Esophagus squamous epithelium (tissue), 5 donors: Measurements from ENCODE around the gene ZNF532. TPM values are rescaled to one million over a fixed set of nuclear protein-coding genes. Genes with fewer than 3 reads are reported as not detected.
A peak's percentile ranks its signal among the peaks of the same experiment; 100 is the strongest.

Source experiments
- DNase-seq: peaks from one replicate; lab custom pipeline; 2025; lab: John Stamatoyannopoulos, UW
- H3K27ac ChIP-seq, 4 donors: fragments of 200-600 bp; sonication (generic); one replicate each; pipeline ENCODE4 v1.5.1; 2016 to 2019; ENCODE audit warnings: mild to moderate bottlenecking in 1 of 4
- H3K27me3 ChIP-seq, 4 donors: fragments of 200-600 bp; sonication (generic); 1 replicate in 3 of 4; 2 replicates in 1 of 4; pipeline versions ENCODE4 v1.5.1 to v1.6.0; 2017 to 2021; ENCODE audit warnings: antibody characterized with exemption in 1 of 4
- H3K36me3 ChIP-seq, 3 donors: fragments of 200-600 bp; sonication (generic); one replicate each; pipeline ENCODE4 v1.5.1; 2016 to 2019
- H3K4me1 ChIP-seq, 3 donors: fragments of 200-600 bp; sonication (generic); one replicate each; pipeline ENCODE4 v1.5.1; 2017 to 2019
- H3K4me3 ChIP-seq, 4 donors: fragments of 200-600 bp; sonication (generic); 1 replicate in 3 of 4; 2 replicates in 1 of 4; pipeline ENCODE4 v1.5.1; 2016 to 2019; ENCODE audit warnings: mild to moderate bottlenecking in 2 of 4, moderate library complexity in 1 of 4
- H3K9me3 ChIP-seq, 3 donors: fragments of 200-600 bp; sonication (generic); one replicate each; pipeline ENCODE4 v1.5.1; 2016 to 2019
- POLR2A ChIP-seq, 4 donors: fragments of 450-650 bp; IDR thresholded peaks; one replicate each; pipeline ENCODE4 v1.6.1; 2017; ENCODE audit warnings: antibody characterized with exemption in 4 of 4, mild to moderate bottlenecking in 4 of 4, moderate library complexity in 3 of 4
- WGBS, 2 donors: methylation state at CpG; one replicate each; pipeline ENCODE4 v1.1.5; 2018; 5-methylcytosine and 5-hydroxymethylcytosine counted together
- intact Hi-C: fragments of 100-400 bp; cut with DNase I; formaldehyde crosslinking; loops from one replicate; pipeline ENCODE4 v1.15.0; 2022
- total RNA-seq, 4 donors: library from RNA; depleted of rRNA; stranded (reverse); fragments of >200 nt; gene quantifications; one replicate each; pipeline ENCODE4 v1.1.0, GENCODE V29; 2016
- TF ChIP-seq, protein P1 (sequence below), 6 experiments: fragments of 450-650 bp in 4 of 6; fragments of 200-600 bp in 2 of 6; sonication (generic) in 2 of 6; IDR thresholded peaks; one replicate each; pipeline ENCODE4 v1.5.1; 2016 to 2019; ENCODE audit warnings: antibody characterized with exemption in 6 of 6, mild to moderate bottlenecking in 4 of 6, moderate library complexity in 4 of 6
- donor health status: DM: yes; HTN: yes; CAD: no.

The ZNF532 gene
- total RNA-seq, 4 donors from 2014 or later, result 30.7 to 52.3 (median 32.6) TPM

DNA sequence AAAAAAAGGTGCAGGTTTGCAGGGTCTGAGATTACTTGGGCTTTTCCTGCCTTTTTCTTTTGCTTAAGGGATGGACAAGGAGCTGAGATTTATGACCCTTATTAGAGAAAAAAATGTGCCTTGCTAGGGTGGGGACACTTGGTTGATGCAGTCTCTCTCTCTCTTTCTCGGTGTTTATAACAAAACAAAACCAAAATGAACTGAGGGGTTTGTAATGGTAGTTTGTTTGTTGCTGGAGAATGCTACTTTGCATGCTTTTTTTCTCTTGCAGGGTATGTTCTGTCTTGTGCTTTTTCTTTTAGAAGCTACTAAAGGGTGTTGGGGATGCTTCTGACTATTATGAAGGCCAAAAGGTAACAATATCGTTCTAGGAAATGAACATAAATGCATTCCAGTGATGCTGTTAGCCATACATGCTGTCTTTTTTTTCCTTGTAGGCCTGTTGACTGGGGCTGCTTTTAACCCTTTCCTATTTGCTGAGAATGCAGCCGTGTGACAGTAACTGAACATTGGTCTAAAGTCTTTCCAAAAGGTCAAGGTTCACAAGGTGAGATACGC, 435 bp downstream of the ZNF532 start:
- Histone ChIP-seq H3K27me3 (no peaks in the 10 kb centered on the region), H3K36me3 (peaks cover 0 to 37% (median 0%) of the 10 kb centered on the region in 3 donors), H3K4me1 (peaks cover 21 to 75% (median 41%) of the 10 kb centered on the region in 3 donors), H3K9me3 (no peaks in the 10 kb centered on the region), H3K4me3 (peak overlapping the region in 3 of 4 donors; percentile 53 to 77 (median 67)), H3K27ac (peak overlapping the region; percentile 93 to 98 (median 95))
- intact Hi-C loops, result no loop called here
- no peak for DNase-seq
- 45 to 59% methylated on average over 4 of the region's 4 CpGs for WGBS, 2 donors
- TF ChIP-seq, protein P1, sequence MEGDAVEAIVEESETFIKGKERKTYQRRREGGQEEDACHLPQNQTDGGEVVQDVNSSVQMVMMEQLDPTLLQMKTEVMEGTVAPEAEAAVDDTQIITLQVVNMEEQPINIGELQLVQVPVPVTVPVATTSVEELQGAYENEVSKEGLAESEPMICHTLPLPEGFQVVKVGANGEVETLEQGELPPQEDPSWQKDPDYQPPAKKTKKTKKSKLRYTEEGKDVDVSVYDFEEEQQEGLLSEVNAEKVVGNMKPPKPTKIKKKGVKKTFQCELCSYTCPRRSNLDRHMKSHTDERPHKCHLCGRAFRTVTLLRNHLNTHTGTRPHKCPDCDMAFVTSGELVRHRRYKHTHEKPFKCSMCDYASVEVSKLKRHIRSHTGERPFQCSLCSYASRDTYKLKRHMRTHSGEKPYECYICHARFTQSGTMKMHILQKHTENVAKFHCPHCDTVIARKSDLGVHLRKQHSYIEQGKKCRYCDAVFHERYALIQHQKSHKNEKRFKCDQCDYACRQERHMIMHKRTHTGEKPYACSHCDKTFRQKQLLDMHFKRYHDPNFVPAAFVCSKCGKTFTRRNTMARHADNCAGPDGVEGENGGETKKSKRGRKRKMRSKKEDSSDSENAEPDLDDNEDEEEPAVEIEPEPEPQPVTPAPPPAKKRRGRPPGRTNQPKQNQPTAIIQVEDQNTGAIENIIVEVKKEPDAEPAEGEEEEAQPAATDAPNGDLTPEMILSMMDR (IDR thresholded peaks at IDR 0.05), result no peak
- TF ChIP-seq POLR2A (IDR thresholded peaks at IDR 0.05), result no peak

DNA sequence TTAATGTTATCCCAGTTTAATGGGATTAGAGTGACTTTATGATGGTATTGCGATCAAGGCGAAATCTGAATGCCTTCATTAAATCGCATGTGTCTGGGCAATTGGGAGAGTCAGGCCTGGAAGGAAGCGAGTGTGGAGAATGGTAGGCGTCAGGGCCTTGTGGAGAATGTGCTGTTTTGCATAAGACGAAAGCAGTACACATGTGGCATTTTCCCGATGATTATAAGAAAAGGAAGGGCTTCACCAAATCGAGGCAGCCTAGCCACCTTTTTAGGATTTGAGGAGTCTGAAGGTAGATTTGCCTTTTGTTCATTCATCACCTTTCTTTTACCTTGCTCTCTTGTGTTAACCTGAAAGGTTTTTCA, 1.0 kb downstream of the ZNF532 start:
- Histone ChIP-seq H3K36me3 (peaks cover 0 to 43% (median 0%) of the 10 kb centered on the region in 3 donors), H3K27ac (peak overlapping the region in 3 of 4 donors; percentile 30 to 96 (median 93)), H3K9me3 (no peaks in the 10 kb centered on the region), H3K27me3 (no peaks in the 10 kb centered on the region), H3K4me1 (peaks cover 21 to 74% (median 37%) of the 10 kb centered on the region in 3 donors), H3K4me3 (peak overlapping the region in 1 of 4 donors; percentile 3)
- 73 to 84% methylated on average over 8 of the region's 8 CpGs for WGBS, 2 donors
- intact Hi-C loops, result no loop called here
- no peak for DNase-seq
- TF ChIP-seq, protein P1 (IDR thresholded peaks at IDR 0.05), result no peak
- TF ChIP-seq POLR2A (IDR thresholded peaks at IDR 0.05), result no peak

DNA sequence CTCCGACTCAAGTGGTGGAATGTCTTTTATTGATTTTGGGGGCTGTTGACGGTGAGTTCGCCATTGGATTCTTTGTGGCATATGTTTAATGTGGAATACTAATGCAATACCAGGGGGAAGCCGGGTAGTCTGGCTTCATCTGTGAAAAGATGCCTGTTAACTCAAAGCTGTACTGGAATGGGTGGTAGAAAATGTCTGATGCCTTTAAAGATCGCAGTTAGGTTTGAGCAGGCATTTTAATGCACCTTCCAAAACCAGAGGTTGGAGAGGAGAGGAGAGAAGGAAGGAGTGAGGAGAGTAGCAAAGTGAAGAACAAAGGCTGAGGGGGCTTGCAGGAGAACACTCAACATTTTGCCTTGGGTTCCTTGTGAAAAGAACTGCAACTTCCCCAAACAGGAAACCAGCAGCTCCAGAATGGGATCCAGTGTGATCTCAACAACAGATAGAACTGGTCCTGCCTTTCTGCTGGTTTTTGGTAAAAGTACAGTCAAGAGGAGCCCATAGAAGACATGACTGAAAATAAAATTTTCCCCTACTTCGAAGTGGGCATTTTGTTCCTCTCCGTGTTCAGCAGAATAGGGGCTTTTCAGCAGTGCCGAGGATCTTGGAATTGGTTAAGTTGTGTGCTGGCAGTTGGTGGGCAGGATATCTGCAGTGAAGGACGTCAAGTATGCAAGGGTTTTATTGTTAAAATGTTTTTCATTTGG, 1.5 kb downstream of the ZNF532 start:
- Histone ChIP-seq H3K27me3 (no peaks in the 10 kb centered on the region), H3K27ac (peak overlapping the region in 3 of 4 donors; percentile 30 to 96 (median 93))
- intact Hi-C loops, result no loop called here

DNA sequence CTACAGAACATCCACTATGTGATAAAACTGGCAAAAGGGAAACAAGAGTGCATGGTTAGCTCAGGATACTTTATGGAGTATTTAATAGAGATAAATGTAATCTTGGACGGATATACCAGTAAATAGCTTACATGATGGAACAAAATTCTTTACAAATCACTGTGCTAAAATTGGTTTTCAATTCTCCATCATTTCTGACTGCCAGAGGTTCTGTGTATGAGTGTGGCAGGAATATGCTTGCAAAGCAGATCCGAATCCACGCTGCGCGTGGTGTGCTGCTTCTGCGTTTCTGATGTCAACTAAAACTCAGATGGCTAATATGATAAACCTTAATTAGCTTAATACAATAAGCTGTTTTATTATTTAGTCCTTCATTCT, 2.1 kb downstream of the ZNF532 start:
- Histone ChIP-seq H3K27ac (peak overlapping the region in 3 of 4 donors; percentile 30 to 96 (median 93)), H3K9me3 (no peaks in the 10 kb centered on the region), H3K4me1 (peaks cover 21 to 74% (median 36%) of the 10 kb centered on the region in 3 donors), H3K4me3 (peak overlapping the region in 1 of 4 donors; percentile 3), H3K27me3 (no peaks in the 10 kb centered on the region), H3K36me3 (peaks cover 0 to 54% (median 0%) of the 10 kb centered on the region in 3 donors)
- WGBS, 2 donors, result 74 to 88% methylated on average over 6 of the region's 6 CpGs
- intact Hi-C loops, result no loop called here
- TF ChIP-seq, protein P1 (IDR thresholded peaks at IDR 0.05), result no peak
- TF ChIP-seq POLR2A (IDR thresholded peaks at IDR 0.05), result no peak
- DNase-seq, result no peak

More for the DNA sequence above, 1.5 kb downstream of the ZNF532 start:
- TF ChIP-seq POLR2A (IDR thresholded peaks at IDR 0.05), result no peak
- TF ChIP-seq, protein P1 (IDR thresholded peaks at IDR 0.05), result no peak
- H3K36me3 ChIP-seq, result peaks cover 0 to 49% (median 0%) of the 10 kb centered on the region in 3 donors
- H3K9me3 ChIP-seq, result no peaks in the 10 kb centered on the region
- 59 to 71% methylated on average over 9 of the region's 9 CpGs for WGBS, 2 donors
- H3K4me1 ChIP-seq, result peaks cover 21 to 74% (median 36%) of the 10 kb centered on the region in 3 donors
- peak overlapping the region in 1 of 4 donors; percentile 3 for H3K4me3 ChIP-seq
- DNase-seq, result no peak
